ENCODE results near the gene TUBGCP4. TPM values are rescaled to one million over a fixed set of nuclear protein-coding genes. Genes with fewer than 3 reads are reported as not detected.

TUBGCP4 gene, protein sequence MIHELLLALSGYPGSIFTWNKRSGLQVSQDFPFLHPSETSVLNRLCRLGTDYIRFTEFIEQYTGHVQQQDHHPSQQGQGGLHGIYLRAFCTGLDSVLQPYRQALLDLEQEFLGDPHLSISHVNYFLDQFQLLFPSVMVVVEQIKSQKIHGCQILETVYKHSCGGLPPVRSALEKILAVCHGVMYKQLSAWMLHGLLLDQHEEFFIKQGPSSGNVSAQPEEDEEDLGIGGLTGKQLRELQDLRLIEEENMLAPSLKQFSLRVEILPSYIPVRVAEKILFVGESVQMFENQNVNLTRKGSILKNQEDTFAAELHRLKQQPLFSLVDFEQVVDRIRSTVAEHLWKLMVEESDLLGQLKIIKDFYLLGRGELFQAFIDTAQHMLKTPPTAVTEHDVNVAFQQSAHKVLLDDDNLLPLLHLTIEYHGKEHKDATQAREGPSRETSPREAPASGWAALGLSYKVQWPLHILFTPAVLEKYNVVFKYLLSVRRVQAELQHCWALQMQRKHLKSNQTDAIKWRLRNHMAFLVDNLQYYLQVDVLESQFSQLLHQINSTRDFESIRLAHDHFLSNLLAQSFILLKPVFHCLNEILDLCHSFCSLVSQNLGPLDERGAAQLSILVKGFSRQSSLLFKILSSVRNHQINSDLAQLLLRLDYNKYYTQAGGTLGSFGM
- total RNA-seq, result 10 to 100 TPM; 10.7 to 23.6 (median 17.6) TPM

DNA sequence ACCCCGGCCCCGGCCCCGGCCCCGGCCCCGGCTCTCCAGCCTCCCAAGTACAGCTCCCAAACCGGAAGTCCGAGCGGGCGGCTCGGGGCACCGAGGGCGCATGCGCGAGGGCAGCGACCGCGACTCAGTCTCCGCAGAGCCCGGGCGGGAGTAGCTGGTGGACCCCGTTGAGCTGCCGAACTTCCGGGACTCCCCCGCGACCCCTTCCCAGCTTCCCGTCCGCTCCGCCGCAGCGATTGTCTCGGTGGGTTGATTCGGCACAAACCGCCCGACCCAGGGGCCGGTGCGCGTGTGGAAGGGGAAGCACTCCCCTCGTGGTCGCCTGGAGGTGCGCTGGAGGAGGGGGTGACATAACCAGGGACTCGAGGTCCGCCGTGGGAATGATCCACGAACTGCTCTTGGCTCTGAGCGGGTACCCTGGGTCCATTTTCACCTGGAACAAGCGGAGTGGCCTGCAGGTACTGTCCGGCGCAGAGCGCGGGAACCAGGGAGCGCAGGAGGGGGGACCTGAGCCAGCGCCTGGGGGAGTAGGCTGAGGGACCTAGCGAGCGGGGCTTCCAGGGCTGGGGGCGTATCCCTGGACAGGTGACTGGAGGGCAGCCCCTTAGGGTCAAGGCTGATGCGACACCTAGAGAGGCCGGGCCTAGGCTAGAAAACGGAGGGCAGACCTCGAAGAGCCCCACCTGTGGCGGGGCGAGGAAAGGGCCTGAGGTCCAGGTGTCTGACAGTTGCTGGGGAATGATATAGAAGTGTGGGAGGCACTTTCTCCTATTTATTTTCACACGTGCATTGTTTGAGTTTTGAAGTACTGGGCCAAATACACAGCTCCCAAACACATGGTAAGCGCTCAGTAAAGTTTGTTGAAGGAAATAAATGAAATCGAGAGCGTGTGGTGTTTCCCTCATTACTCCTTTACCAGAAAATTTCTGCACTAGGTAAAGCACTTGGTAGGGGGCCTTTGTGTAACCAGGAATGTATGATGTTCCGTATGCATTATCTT lies at the start of gene TUBGCP4, which contains the start of gene ZSCAN29:
TUBGCP4 (plus strand) TSS at position 127 of the 1,000 bp plus-strand sequence; CDS start at position 381, 254 bp downstream.
ZSCAN29 (minus strand) TSS at position 69 of the 1,000 bp plus-strand sequence. CDS start 1,130 bp downstream, outside the sequence.
- peak; percentile 77 to 84 for DNase-seq
- TF ChIP-seq, protein P1, sequence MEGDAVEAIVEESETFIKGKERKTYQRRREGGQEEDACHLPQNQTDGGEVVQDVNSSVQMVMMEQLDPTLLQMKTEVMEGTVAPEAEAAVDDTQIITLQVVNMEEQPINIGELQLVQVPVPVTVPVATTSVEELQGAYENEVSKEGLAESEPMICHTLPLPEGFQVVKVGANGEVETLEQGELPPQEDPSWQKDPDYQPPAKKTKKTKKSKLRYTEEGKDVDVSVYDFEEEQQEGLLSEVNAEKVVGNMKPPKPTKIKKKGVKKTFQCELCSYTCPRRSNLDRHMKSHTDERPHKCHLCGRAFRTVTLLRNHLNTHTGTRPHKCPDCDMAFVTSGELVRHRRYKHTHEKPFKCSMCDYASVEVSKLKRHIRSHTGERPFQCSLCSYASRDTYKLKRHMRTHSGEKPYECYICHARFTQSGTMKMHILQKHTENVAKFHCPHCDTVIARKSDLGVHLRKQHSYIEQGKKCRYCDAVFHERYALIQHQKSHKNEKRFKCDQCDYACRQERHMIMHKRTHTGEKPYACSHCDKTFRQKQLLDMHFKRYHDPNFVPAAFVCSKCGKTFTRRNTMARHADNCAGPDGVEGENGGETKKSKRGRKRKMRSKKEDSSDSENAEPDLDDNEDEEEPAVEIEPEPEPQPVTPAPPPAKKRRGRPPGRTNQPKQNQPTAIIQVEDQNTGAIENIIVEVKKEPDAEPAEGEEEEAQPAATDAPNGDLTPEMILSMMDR (IDR thresholded peaks at IDR 0.05), result peak in 4 of 6 experiments; percentile 25 to 38 (median 30)
- TF ChIP-seq POLR2A (IDR thresholded peaks at IDR 0.05), result peak in 1 of 2 donors; percentile 47
- H3K9me3 ChIP-seq, result no peaks in the 10 kb centered on the region
- peaks cover 16 to 24% of the 10 kb centered on the region in 2 donors for H3K4me1 ChIP-seq
- no peaks in the 10 kb centered on the region for H3K27me3 ChIP-seq
- WGBS, 2 donors, result 3 to 6% methylated on average over 21 to 35 of the region's 66 CpGs
- peaks cover under 1 to 2% of the 10 kb centered on the region in 2 donors for H3K36me3 ChIP-seq
- intact Hi-C loops (cut with DNase I), result no loop called here
- peak within 1 kb of the TSS; percentile 64 to 85 (median 77) for H3K4me3 ChIP-seq (replicated peaks in 1 of 3)
- peak within 1 kb of the TSS in 2 of 3 donors; percentile 47 to 59 for H3K27ac ChIP-seq

DNA sequence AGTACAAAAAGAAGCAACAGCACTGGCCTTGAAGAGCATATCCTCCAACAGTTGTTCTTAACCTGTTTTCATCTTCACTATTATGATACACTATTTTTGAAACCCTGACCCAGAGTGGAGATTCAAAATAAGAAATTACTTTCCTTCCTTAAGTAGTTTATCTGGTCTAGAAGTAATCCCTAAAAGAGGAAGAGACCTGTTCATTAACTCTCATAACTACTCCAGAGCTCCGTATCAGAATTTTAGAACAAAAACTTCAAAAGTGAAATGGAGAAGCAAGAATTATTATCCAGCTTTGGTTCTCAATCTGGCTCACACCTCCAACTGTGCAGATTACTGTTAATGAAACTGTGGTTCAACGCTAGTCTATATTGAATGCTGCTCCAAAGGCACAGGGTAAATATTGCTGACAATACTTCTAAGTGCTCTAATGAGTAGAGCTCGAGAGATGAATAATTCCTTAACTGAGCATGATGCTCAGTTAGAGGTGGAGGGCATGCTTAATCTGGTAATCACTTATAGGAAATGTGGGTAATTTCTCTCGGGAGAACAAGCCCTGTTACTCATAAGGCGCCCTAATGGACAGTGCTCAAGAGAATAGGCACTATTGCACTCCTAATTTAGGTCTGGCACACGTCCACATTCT lies 45.7 kb upstream of the TUBGCP4 start:
- DNase-seq, result no peak
- intact Hi-C loops (cut with DNase I), result no loop called here
- no peak for TF ChIP-seq POLR2A (IDR thresholded peaks at IDR 0.05)
- TF ChIP-seq, protein P1 (IDR thresholded peaks at IDR 0.05), result no peak
- Histone ChIP-seq H3K9me3 (no peaks in the 10 kb centered on the region), H3K36me3 (no peaks in the 10 kb centered on the region), H3K27me3 (no peaks in the 10 kb centered on the region), H3K4me1 (peaks cover 12 to 15% of the 10 kb centered on the region in 2 donors), H3K4me3 (replicated peaks in 1 of 3) (no peak overlapping the region), H3K27ac (no peak overlapping the region)
- WGBS, 2 donors, result 71 to 80% methylated on average over 6 of the region's 6 CpGs

DNA sequence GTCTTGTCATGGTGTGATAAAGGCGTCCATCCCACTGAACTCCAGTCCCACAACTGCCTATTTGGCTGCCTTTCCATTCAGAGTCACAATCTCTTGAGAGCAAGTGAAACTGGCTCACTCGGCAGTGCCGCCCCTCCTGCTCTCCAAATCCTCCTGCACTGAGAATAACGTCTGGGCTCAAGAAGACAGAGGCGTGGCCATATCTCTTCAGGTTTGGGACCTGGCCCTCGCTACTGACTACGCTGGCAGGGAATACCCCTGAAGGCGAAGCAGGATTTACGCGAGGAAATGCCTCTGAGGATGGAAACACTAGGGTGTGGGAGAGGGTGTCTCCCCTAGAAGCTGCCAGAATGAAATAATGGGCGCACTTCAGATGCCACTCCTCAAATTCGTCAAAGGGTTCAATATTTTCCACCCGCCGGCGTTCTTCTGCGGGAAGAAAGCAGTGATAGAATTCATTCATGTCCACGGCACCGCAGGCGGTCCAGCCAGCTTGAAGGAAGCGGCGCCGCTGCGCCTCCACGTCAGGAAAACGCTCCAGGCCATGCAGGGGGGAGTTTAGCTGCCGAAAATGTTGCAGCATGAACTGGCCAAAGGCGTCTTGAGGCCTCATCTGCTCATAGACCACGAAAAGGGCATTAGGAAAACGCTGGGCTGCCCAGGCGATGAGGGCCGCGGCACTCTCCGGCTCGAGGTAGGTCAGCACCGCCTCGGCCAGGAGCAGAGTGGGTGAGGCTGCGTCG lies 41.5 kb upstream of the TUBGCP4 start:
- TF ChIP-seq, protein P1 (IDR thresholded peaks at IDR 0.05), result no peak
- no peak for TF ChIP-seq POLR2A (IDR thresholded peaks at IDR 0.05)
- H3K27ac ChIP-seq, result peak overlapping the region; percentile 84 to 98 (median 88)
- intact Hi-C loops (cut with DNase I), result no loop called here
- H3K4me1 ChIP-seq, result peaks cover 17 to 20% of the 10 kb centered on the region in 2 donors
- peak; percentile 29 to 42 for DNase-seq
- 14 to 15% methylated on average over 29 to 32 of the region's 38 CpGs for WGBS, 2 donors
- H3K36me3 ChIP-seq, result no peaks in the 10 kb centered on the region
- H3K4me3 ChIP-seq (replicated peaks in 1 of 3), result peak overlapping the region; percentile 85 to 92 (median 87)
- H3K27me3 ChIP-seq, result no peaks in the 10 kb centered on the region
- H3K9me3 ChIP-seq, result no peaks in the 10 kb centered on the region

All from thyroid gland (tissue), 4 donors.